GM10847 (cell line): ENCODE results near the gene KIF26A.

Experiments used
- POLR2A ChIP-seq: IDR thresholded peaks from 2 replicates; pipeline ENCODE4 v1.6.1; 2011; ENCODE audit not compliant: insufficient read length; ENCODE audit errors: extremely low read depth

The KIF26A gene

DNA sequence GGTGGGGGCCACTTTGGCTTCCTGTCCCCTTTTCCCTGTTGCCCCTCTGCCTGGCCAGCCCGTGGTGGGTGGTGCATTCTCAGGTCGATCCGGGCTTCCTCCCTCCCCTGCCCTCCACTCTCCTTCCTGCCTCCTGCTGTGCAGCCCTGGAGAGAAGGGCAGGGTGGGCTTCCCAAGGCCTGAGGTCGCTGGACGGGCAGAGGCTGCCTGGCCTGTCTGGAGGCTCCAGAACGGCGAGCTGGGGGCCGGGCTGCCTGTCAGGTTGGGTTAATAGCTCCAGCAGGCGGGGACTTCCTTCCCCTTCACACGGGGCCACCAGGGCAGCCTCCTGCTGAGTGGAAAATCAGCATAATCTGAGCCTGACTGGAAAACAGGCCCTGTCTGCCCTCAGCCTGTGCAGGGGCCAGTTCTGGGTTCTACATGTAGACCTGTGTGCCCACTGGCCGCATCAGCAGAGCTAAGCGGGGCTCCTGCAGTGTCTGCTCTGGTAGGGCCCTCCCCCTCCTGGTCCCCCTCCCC lies 11.3 kb downstream of the KIF26A start:
- TF ChIP-seq POLR2A = no peak

GRCh38 chr14:104150136-104151025 lies 12.0 kb downstream of the KIF26A start:
- TF ChIP-seq POLR2A = no peak

DNA sequence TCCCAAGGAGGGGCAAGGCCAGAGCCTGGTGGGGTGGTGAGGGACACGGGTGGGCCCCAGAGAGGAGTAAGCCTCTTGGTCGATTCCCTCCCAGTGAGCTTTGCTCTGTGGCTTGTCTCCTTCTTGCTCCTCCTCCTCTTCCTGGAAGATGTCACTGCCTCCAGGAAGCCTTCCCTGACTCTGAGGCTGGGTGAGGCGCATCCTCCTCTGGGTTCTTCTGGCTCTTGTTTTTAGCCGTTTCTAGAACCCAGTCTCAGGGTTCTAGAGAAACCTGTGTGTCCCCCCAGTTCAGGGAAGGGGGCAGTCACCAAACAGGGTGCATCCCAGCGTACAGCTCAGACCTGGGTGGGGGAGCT lies 12.6 kb downstream of the KIF26A start:
- TF ChIP-seq POLR2A = no peak

GRCh38 chr14:104151566-104152245 lies 13.3 kb downstream of the KIF26A start:
- no peak for TF ChIP-seq POLR2A

DNA sequence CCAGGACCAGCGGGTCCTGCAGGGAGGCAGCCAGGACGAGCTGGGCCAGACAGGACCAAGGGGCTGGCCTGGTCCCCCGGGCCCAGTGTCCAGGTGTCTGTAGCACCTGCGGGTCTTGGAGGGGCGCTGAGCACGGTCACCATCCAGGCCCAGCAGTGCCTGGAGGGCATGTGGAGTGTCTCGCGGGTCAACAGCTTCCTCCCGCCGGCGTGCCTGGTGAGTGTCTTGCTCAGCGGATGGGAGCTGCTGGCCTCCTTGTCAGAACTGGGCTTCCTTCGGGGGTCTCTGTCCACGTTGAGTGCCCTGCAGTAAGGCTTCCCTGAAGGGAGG lies 13.8 kb downstream of the KIF26A start:
- no peak for TF ChIP-seq POLR2A

GRCh38 chr14:104152686-104153393 lies 14.5 kb downstream of the KIF26A start:
- no peak for TF ChIP-seq POLR2A

DNA sequence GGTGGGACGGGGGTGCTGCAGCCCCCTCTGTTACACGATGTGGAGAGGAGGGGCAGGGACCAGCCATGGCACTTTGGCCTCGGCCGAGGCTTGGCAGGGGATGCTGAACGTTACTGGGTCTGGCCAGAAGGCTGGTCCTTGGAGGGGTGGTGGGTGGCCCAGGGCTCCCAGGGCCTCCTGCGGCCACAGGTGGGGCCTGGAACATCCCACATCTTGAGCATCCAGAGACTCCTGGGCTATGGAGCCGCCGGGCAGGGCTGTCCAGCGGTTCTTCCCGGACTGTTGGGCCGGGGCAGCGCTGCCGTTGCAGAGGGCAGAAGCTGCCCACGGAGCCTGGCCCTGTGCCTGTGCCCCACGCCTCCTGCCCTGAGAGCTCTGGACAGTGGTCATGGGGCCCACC lies 15.9 kb downstream of the KIF26A start:
- TF ChIP-seq POLR2A = no peak

GRCh38 chr14:104155513-104155912 lies 17.1 kb downstream of the KIF26A start:
- TF ChIP-seq POLR2A = no peak

- TF ChIP-seq POLR2A = no peak
Measured at GRCh38 chr14:104156142-104156541, 17.8 kb downstream of the KIF26A start.

- no peak for TF ChIP-seq POLR2A
Measured at GRCh38 chr14:104157016-104157928, 18.9 kb downstream of the KIF26A start.

DNA sequence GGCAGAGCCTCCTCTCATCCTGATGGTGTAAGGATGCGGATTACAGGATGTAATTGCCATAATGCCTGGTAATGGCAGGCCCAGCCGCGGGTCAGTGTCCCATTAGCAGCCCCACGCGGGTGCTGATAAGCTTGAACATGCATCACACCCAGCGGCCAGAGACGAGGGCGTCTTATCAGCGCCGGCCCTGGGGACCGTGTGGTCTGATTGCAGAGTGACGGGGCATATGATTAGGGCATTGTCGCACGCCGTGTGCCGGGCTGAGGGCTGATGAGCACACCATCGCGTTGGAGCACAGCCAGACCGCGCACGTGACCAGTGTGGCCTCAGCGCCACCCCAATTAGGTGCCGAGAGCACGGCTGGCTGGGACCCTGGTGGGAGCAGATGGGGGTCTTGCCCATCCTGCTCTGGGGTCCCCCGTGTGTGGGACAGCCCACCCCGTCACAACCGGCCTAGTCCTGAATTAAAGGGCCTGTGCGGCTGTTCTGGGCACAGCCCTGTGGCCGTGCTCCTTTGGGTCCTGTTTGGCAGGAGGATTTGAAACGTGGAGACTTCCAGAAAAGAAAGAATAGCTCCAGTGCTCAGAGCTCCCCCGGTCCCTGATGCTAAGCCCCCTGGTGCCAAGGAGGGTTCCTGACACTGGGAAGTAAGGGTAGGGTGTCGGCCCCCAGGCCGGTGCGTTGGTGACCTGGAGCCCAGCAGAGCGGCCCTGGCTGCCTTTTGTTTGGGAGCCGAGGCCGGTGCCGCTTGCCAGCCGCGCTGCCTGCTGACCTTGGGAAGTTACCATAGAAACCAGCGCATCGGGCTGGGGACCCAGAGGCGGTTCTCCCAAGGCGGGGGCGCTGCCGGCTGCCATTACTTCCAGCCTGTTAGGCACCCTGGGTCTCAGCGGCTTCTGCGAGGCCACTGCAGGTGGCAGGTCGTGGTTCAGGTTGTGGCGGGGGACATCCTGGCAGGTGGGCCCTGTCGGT lies 20.7 kb downstream of the KIF26A start:
- TF ChIP-seq POLR2A = no peak

DNA sequence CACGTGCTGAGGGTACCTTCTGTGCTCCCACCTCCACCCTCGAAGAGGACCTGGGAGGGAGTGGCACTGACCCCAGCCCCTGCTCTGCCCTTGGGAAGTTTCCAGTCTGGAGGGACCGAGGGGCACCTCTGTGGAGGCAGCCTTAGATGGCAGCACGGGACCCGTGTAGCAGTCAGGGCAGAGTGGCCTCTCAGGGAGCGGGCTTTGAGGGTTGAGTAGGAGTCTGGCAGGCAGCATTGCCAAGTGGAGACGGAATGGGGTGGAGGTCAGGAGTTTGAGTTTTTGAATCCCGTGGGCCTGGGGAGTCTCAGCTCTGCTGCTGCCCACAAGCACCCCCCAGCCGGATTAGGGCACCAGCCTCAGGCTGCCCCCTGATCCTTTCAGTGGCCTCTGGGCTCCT lies 21.6 kb downstream of the KIF26A start:
- no peak for TF ChIP-seq POLR2A

GRCh38 chr14:104161602-104162367 lies 23.4 kb downstream of the KIF26A start:
- no peak for TF ChIP-seq POLR2A

DNA sequence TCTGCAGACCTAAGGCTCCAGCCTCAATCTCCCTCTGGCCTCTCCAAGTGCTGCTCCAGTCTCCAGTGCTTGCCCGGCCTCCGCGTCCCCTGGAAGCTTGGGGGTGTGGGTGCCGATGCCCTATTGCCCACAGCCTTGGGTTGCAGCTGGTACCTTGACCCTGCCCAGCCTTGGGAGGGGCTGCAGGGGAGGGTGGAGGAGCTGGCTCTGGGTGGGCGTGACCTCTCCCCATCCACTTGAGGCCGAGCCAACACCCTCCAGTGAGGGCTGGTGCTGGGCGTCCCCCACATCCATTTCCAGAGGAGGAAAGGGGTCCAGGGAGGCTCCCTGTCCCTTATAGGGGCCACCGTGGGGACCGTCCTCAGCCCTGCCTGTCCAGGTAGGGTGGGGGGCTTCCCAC lies 24.1 kb downstream of the KIF26A start:
- no peak for TF ChIP-seq POLR2A
